A673 (cell line): ENCODE measurements around the gene DENND1A. TPM values are rescaled to one million over a fixed set of nuclear protein-coding genes. Genes with fewer than 3 reads are reported as not detected.

ENCODE experiments used
- BruUV-seq: library from RNA; stranded (reverse); fragments of 400-500 nt; replicated peaks from 2 replicates; lab custom pipeline; 2021; lab: Mats Ljungman, UMichigan
- CTCF ChIA-PET: fragments of 300-600 bp; sonication (Branson Sonifier 250); formaldehyde crosslinking; loops from one replicate; lab custom pipeline; 2022; ENCODE audit warnings: antibody characterized with exemption; lab: Charles Lee
- POLR2A ChIA-PET: fragments of 300-600 bp; sonication (Branson Sonifier 250); formaldehyde crosslinking; loops from one replicate; lab custom pipeline; 2022; ENCODE audit warnings: antibody characterized with exemption; ENCODE audit not compliant: low non-redundant PET; lab: Charles Lee
- DNase-seq: peaks from one replicate; pipeline ENCODE4 v3.0.0-alpha.2; 2015; ENCODE audit warnings: low spot score
- H3K27ac ChIP-seq: fragments of 200-600 bp; sonication (generic); 2 replicates; pipeline ENCODE4 v1.5.1; 2016; ENCODE audit warnings: mixed run types, low read depth, mild to moderate bottlenecking, mixed read lengths, antibody characterized with exemption, low read length; ENCODE audit not compliant: poor library complexity, severe bottlenecking
- H3K27me3 ChIP-seq: fragments of 200-600 bp; sonication (generic); replicated peaks from 2 replicates; pipeline ENCODE4 v1.6.1; 2017; ENCODE audit warnings: mixed run types, low read depth, mild to moderate bottlenecking, mixed read lengths, antibody characterized with exemption, low read length; ENCODE audit not compliant: insufficient read depth, poor library complexity
- H3K36me3 ChIP-seq: fragments of 200-600 bp; sonication (generic); 2 replicates; pipeline ENCODE4 v1.6.1; 2016; ENCODE audit warnings: mixed run types, mild to moderate bottlenecking, mixed read lengths, antibody characterized with exemption, low read length; ENCODE audit not compliant: insufficient read depth, poor library complexity, severe bottlenecking
- H3K4me1 ChIP-seq: fragments of 200-600 bp; sonication (generic); 2 replicates; pipeline ENCODE4 v1.6.1; 2017; ENCODE audit warnings: mixed run types, mild to moderate bottlenecking, mixed read lengths, antibody characterized with exemption, low read length; ENCODE audit not compliant: insufficient read depth, poor library complexity, severe bottlenecking
- H3K4me3 ChIP-seq: fragments of 200-600 bp; sonication (generic); 2 replicates; pipeline ENCODE4 v1.5.1; 2016; ENCODE audit warnings: low read depth, mixed run types, mild to moderate bottlenecking, mixed read lengths, low read length; ENCODE audit not compliant: poor library complexity, severe bottlenecking
- H3K9me3 ChIP-seq: fragments of 200-600 bp; sonication (generic); 2 replicates; pipeline ENCODE4 v1.6.1; 2016; ENCODE audit warnings: mixed run types, low read depth, mild to moderate bottlenecking, mixed read lengths, antibody characterized with exemption, low read length; ENCODE audit not compliant: poor library complexity, severe bottlenecking
- CTCF ChIP-seq: fragments of 300-800, 200-600 bp; sonication (generic); conservative IDR thresholded peaks from 2 replicates; pipeline ENCODE4 v1.5.1; 2017; ENCODE audit warnings: low read depth, mild to moderate bottlenecking, antibody characterized with exemption, low read length, moderate library complexity, mixed read lengths
- EZH2 ChIP-seq: fragments of 200-600 bp; sonication (generic); IDR thresholded peaks from 2 replicates; pipeline ENCODE4 v1.6.1; 2017; ENCODE audit warnings: borderline replicate concordance, low read depth, mild to moderate bottlenecking, mixed read lengths, antibody characterized with exemption, low read length; ENCODE audit not compliant: poor library complexity, severe bottlenecking
- intact Hi-C: fragments of 100-400 bp; cut with micrococcal nuclease; formaldehyde crosslinking; loops from one replicate; pipeline ENCODE4 v1.10.0; 2022; ENCODE audit not compliant: unreplicated experiment
- total RNA-seq: library from RNA; stranded (reverse); gene quantifications from 2 replicates; pipeline ENCODE4 v1.2.3, GENCODE V29; 2021

The DENND1A gene
- total RNA-seq, 1 experiment from 2014 or later: 12.0 TPM

- Histone ChIP-seq H3K36me3 (no peaks in the 10 kb centered on the region), H3K27ac (no peak overlapping the region), H3K9me3 (no peaks in the 10 kb centered on the region), H3K4me1 (no peaks in the 10 kb centered on the region), H3K27me3 (no peaks in the 10 kb centered on the region), H3K4me3 (no peak overlapping the region)
- no peak for DNase-seq
- intact Hi-C loops: no loop called here
- CTCF ChIA-PET: no interaction called here
- TF ChIP-seq CTCF: no peak
- BruUV-seq: no TSS peak
- POLR2A ChIA-PET: no interaction called here
These were observed 473.9 kb downstream of the DENND1A start for GRCh38 chr9:123456011-123456410.

GRCh38 chr9:123455187-123455586, 474.7 kb downstream of the DENND1A start:
- no peak for DNase-seq
- BruUV-seq: no TSS peak
- no peaks in the 10 kb centered on the region for H3K4me1 ChIP-seq
- no peak overlapping the region for H3K4me3 ChIP-seq
- TF ChIP-seq EZH2 (no peak), CTCF (no peak)
- no peaks in the 10 kb centered on the region for H3K9me3 ChIP-seq
- intact Hi-C loops: no loop called here
- no peak overlapping the region for H3K27ac ChIP-seq
- no peaks in the 10 kb centered on the region for H3K36me3 ChIP-seq
- POLR2A ChIA-PET: no interaction called here
- H3K27me3 ChIP-seq: no peaks in the 10 kb centered on the region
- CTCF ChIA-PET: no interaction called here

GRCh38 chr9:123454361-123454760, 475.6 kb downstream of the DENND1A start:
- Histone ChIP-seq H3K4me3 (no peak overlapping the region), H3K27ac (no peak overlapping the region), H3K9me3 (no peaks in the 10 kb centered on the region), H3K36me3 (no peaks in the 10 kb centered on the region), H3K4me1 (no peaks in the 10 kb centered on the region), H3K27me3 (no peaks in the 10 kb centered on the region)
- DNase-seq: no peak
- no TSS peak for BruUV-seq
- no peak for TF ChIP-seq CTCF
- no peak for TF ChIP-seq EZH2
- ChIA-PET POLR2A (no interaction called here), CTCF (no interaction called here)
- intact Hi-C loops: no loop called here
